Mesenchymal stem cell (in vitro differentiated cells and primary cell): ENCODE results near the gene JOSD2.

Experiments used
- DNase-seq: peaks from one replicate; pipeline ENCODE4 v3.0.0-alpha.2; 2013
- H2AFZ ChIP-seq: one replicate; pipeline ENCODE4 v1.6.1; 2013; ENCODE audit warnings: low read depth, mild to moderate bottlenecking, control low read depth, inconsistent platforms, low read length, moderate library complexity
- H2AK5ac ChIP-seq: 2 replicates; pipeline ENCODE4 v1.6.1; 2013; ENCODE audit warnings: low read length, moderate library complexity, mild to moderate bottlenecking, inconsistent platforms; ENCODE audit not compliant: severe bottlenecking
- H2BK120ac ChIP-seq: one replicate; pipeline ENCODE4 v1.6.1; 2013; ENCODE audit warnings: low read depth, mild to moderate bottlenecking, inconsistent platforms, low read length, moderate library complexity
- H2BK12ac ChIP-seq, 2 experiments: one replicate each; pipeline ENCODE4 v1.6.1; 2013; ENCODE audit warnings: inconsistent platforms in 2 of 2, low read length in 2 of 2, mild to moderate bottlenecking in 2 of 2, moderate library complexity in 2 of 2, control low read depth in 1 of 2
- H2BK15ac ChIP-seq: one replicate; pipeline ENCODE4 v1.6.1; 2013; ENCODE audit warnings: mild to moderate bottlenecking, low read depth, inconsistent platforms; ENCODE audit not compliant: poor library complexity, severe bottlenecking
- H2BK5ac ChIP-seq: 2 replicates; pipeline ENCODE4 v1.6.1; 2013; ENCODE audit warnings: low read depth, mild to moderate bottlenecking, low read length, control low read depth, inconsistent platforms; ENCODE audit not compliant: poor library complexity, severe bottlenecking
- H3K14ac ChIP-seq, 2 experiments: one replicate each; pipeline ENCODE4 v1.6.1; 2013; ENCODE audit warnings: inconsistent platforms in 2 of 2, low read length in 2 of 2, control low read depth in 1 of 2, mild to moderate bottlenecking in 1 of 2, moderate library complexity in 1 of 2
- H3K18ac ChIP-seq, 2 experiments: one replicate each; pipeline ENCODE4 v1.6.1; 2013; ENCODE audit warnings: inconsistent platforms in 2 of 2, low read length in 2 of 2, control low read depth in 1 of 2, low read depth in 1 of 2, mild to moderate bottlenecking in 1 of 2
- H3K23ac ChIP-seq, 2 experiments: one replicate each; pipeline ENCODE4 v1.6.1; 2013; ENCODE audit warnings: inconsistent platforms in 2 of 2, low read length in 2 of 2, mild to moderate bottlenecking in 2 of 2, moderate library complexity in 2 of 2, control low read depth in 1 of 2
- H3K27ac ChIP-seq: 2 replicates; pipeline ENCODE4 v1.5.1; 2013; ENCODE audit warnings: mild to moderate bottlenecking, moderate library complexity, low read length, control low read depth, inconsistent platforms; ENCODE audit not compliant: poor library complexity, severe bottlenecking
- H3K27me3 ChIP-seq, 2 experiments: 2 replicates each; pipeline versions ENCODE4 v1.6.1 to v1.7.0; 2013; ENCODE audit warnings: low read length in 2 of 2, mild to moderate bottlenecking in 2 of 2, moderate library complexity in 2 of 2, control low read depth in 1 of 2, inconsistent platforms in 1 of 2; ENCODE audit not compliant: control insufficient read depth in 1 of 2, insufficient read depth in 1 of 2
- H3K36me3 ChIP-seq, 2 experiments: 2 replicates each; pipeline versions ENCODE4 v1.6.1 to v1.7.0; 2013; ENCODE audit warnings: low read length in 2 of 2, control low read depth in 1 of 2, inconsistent platforms in 1 of 2, low read depth in 1 of 2, mild to moderate bottlenecking in 1 of 2; ENCODE audit not compliant: insufficient read depth in 2 of 2, control insufficient read depth in 1 of 2
- H3K4ac ChIP-seq, 2 experiments: one replicate each; pipeline ENCODE4 v1.6.1; 2013; ENCODE audit warnings: inconsistent platforms in 2 of 2, low read length in 2 of 2, mild to moderate bottlenecking in 2 of 2, moderate library complexity in 2 of 2, control low read depth in 1 of 2, low read depth in 1 of 2
- H3K4me1 ChIP-seq: 2 replicates; pipeline ENCODE4 v1.6.1; 2013; ENCODE audit warnings: low read depth, low read length, control low read depth; ENCODE audit not compliant: control insufficient read depth, insufficient read depth
- H3K4me2 ChIP-seq: 2 replicates; pipeline ENCODE4 v1.6.1; 2013; ENCODE audit warnings: low read length, mild to moderate bottlenecking, inconsistent platforms; ENCODE audit not compliant: poor library complexity, severe bottlenecking
- H3K4me3 ChIP-seq, 2 experiments: 2 replicates each; pipeline versions ENCODE4 v1.5.1 to v1.7.0; 2013; ENCODE audit warnings: low read length in 2 of 2, mild to moderate bottlenecking in 2 of 2, control low read depth in 1 of 2, low read depth in 1 of 2; ENCODE audit not compliant: insufficient read depth in 1 of 2
- H3K79me1 ChIP-seq: replicated peaks from 2 replicates; pipeline ENCODE4 v1.6.1; 2013; ENCODE audit warnings: mild to moderate bottlenecking, control low read depth, low read length, inconsistent platforms; ENCODE audit not compliant: poor library complexity, severe bottlenecking
- H3K9ac ChIP-seq: 2 replicates; pipeline ENCODE4 v1.7.0; 2013; ENCODE audit warnings: mild to moderate bottlenecking, low read length, moderate library complexity
- H3K9me3 ChIP-seq: 2 replicates; pipeline ENCODE4 v1.7.0; 2013; ENCODE audit warnings: mild to moderate bottlenecking, low read length; ENCODE audit not compliant: control insufficient read depth
- H4K8ac ChIP-seq: one replicate; pipeline ENCODE4 v1.6.1; 2013; ENCODE audit warnings: inconsistent platforms, mild to moderate bottlenecking, low read length, moderate library complexity
- H4K91ac ChIP-seq: one replicate; pipeline ENCODE4 v1.6.1; 2013; ENCODE audit warnings: mild to moderate bottlenecking, low read length, inconsistent platforms
- WGBS: methylation state at CpG from one replicate; pipeline ENCODE4 v1.1.7; 2013; ENCODE audit warnings: mixed read lengths; 5-methylcytosine and 5-hydroxymethylcytosine counted together

The JOSD2 gene

DNA sequence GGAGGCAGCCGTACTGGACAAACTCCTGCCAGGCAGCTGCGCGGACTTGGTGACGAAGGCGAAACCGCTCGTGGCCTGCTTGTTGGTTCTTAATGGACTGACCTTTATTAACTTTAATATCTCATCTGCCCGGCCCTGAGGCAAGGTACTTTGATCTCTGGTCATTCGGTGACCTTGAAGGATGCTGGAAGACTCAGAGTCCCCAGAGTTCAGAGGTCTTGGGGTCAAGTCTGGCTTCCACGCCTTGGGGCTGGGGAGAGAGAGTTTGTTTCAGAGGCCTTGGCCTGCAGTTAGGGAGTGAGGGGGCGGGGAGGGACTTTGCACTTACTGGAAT is 44.3 kb downstream of the JOSD2 start:
- Histone ChIP-seq H3K4me1 (no peaks in the 10 kb centered on the region), H3K4me3 (no peak overlapping the region), H4K8ac (no peak overlapping the region), H3K79me1 (no peaks in the 10 kb centered on the region), H3K23ac (no peak overlapping the region), H2BK15ac (no peak overlapping the region), H3K27me3 (peaks cover 0 to 46% of the 10 kb centered on the region in 2 experiments), H3K4ac (no peak overlapping the region), H2AFZ (no peak overlapping the region), H2BK12ac (no peak overlapping the region), H3K18ac (no peak overlapping the region), H3K27ac (no peak overlapping the region), H2BK5ac (no peak overlapping the region), H3K9me3 (no peaks in the 10 kb centered on the region), H3K36me3 (peaks cover 0 to 4% of the 10 kb centered on the region in 2 experiments), H3K9ac (no peak overlapping the region), H2BK120ac (no peak overlapping the region), H2AK5ac (no peak overlapping the region), H3K14ac (no peak overlapping the region), H4K91ac (no peak overlapping the region), H3K4me2 (no peak overlapping the region)
- WGBS, result 86% methylated on average over 11 of the region's 11 CpGs
- no peak for DNase-seq

DNA sequence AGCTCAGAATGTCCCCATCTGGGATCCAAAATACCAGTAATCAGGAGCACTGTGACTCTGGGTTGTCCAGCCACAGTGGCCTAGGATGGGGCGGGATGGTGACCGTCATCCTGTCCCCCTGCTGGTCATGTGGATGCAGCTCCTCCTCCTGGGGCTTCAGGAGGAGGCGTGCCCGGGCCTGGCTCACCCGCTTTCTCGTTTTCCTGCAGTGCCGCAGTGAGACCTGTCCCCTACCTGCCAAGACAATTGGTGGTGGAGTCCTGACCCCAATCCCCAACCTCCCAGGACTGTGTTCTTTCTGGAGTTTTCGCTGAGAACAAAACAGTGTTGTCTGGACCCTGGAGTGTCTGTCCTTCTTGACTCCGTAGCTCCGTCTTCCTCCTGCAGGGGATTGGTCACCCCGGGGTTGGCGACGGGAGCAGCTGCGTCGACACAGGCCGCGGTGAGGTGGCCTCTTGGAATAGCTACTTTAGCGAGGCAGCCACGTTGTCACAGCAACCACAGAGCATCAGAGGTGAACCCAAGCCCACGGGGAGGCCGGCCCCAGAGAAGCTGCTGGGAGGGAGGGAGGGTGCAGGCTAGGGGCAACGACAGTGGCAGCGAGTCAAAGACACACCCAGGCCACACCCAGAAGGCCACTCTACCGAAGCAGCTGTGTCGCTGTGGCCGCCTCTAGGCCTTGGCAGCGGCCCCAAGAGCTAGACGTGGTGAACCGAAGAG is 44.8 kb downstream of the JOSD2 start:
- no peak overlapping the region for H4K91ac ChIP-seq
- H4K8ac ChIP-seq, result no peak overlapping the region
- no peak overlapping the region for H2BK15ac ChIP-seq
- peak; percentile 14 for DNase-seq
- H3K23ac ChIP-seq, result no peak overlapping the region
- no peak overlapping the region for H3K18ac ChIP-seq
- WGBS, result 57% methylated on average over 29 of the region's 29 CpGs
- peak overlapping the region in 1 of 2 experiments; percentile 41 for H3K4me3 ChIP-seq
- no peak overlapping the region for H2AK5ac ChIP-seq
- H3K27ac ChIP-seq, result no peak overlapping the region
- H2AFZ ChIP-seq, result no peak overlapping the region
- no peaks in the 10 kb centered on the region for H3K79me1 ChIP-seq
- H3K4me2 ChIP-seq, result no peak overlapping the region
- no peak overlapping the region for H2BK12ac ChIP-seq
- no peaks in the 10 kb centered on the region for H3K4me1 ChIP-seq
- H3K36me3 ChIP-seq, result peaks cover 0 to 4% of the 10 kb centered on the region in 2 experiments
- H3K9me3 ChIP-seq, result no peaks in the 10 kb centered on the region
- H2BK120ac ChIP-seq, result no peak overlapping the region
- H3K4ac ChIP-seq, result no peak overlapping the region
- peaks cover 0 to 49% of the 10 kb centered on the region in 2 experiments for H3K27me3 ChIP-seq
- no peak overlapping the region for H3K9ac ChIP-seq
- no peak overlapping the region for H3K14ac ChIP-seq
- no peak overlapping the region for H2BK5ac ChIP-seq

GRCh38 chr19:50465000-50465399 is 46.0 kb downstream of the JOSD2 start:
- Histone ChIP-seq H3K27ac (no peak overlapping the region), H4K91ac (no peak overlapping the region), H3K4me2 (no peak overlapping the region), H2BK5ac (no peak overlapping the region), H2AFZ (no peak overlapping the region), H3K23ac (no peak overlapping the region), H3K4me1 (peaks cover 6% of the 10 kb centered on the region), H3K9ac (no peak overlapping the region), H2BK12ac (no peak overlapping the region), H2BK120ac (no peak overlapping the region), H4K8ac (no peak overlapping the region), H3K4ac (no peak overlapping the region), H3K14ac (no peak overlapping the region), H3K27me3 (peaks cover 0 to 49% of the 10 kb centered on the region in 2 experiments), H3K9me3 (no peaks in the 10 kb centered on the region), H3K4me3 (no peak overlapping the region), H3K79me1 (no peaks in the 10 kb centered on the region), H2BK15ac (no peak overlapping the region), H3K18ac (no peak overlapping the region), H2AK5ac (no peak overlapping the region), H3K36me3 (peaks cover 0 to 4% of the 10 kb centered on the region in 2 experiments)
- no peak for DNase-seq
- WGBS, result 92% methylated on average over 13 of the region's 13 CpGs

GRCh38 chr19:50464348-50464747 is 46.6 kb downstream of the JOSD2 start:
- Histone ChIP-seq H3K4me3 (no peak overlapping the region), H3K27ac (no peak overlapping the region), H2BK5ac (no peak overlapping the region), H2AFZ (no peak overlapping the region), H3K18ac (no peak overlapping the region), H3K4ac (no peak overlapping the region), H3K4me2 (no peak overlapping the region), H3K9ac (no peak overlapping the region), H3K9me3 (no peaks in the 10 kb centered on the region), H2AK5ac (no peak overlapping the region), H3K36me3 (peaks cover 0 to 4% of the 10 kb centered on the region in 2 experiments), H3K4me1 (peaks cover 10% of the 10 kb centered on the region), H3K23ac (no peak overlapping the region), H4K8ac (no peak overlapping the region), H2BK15ac (no peak overlapping the region), H3K79me1 (no peaks in the 10 kb centered on the region), H4K91ac (no peak overlapping the region), H2BK12ac (no peak overlapping the region), H3K27me3 (peaks cover 0 to 49% of the 10 kb centered on the region in 2 experiments), H2BK120ac (no peak overlapping the region), H3K14ac (no peak overlapping the region)
- 77% methylated on average over 19 of the region's 19 CpGs for WGBS
- DNase-seq, result no peak
